HL-60/S4 treated with phorbol 12-myristate 13-acetate at 8.2 ng/mL for 4 days and 3 days (cell line): ENCODE data around the gene NOSTRIN.
"Not testable (repeated sequence)": the region's sequence is repeated elsewhere in the genome, so short reads cannot be mapped to it uniquely, and the experiment has no call there.

Experiments used
- in situ Hi-C: fragments of 300-500 bp; cut with MboI; formaldehyde crosslinking; loops from 2 replicates; pipeline ENCODE4 v1.15.0; 2022; ENCODE audit warnings: low sequenced_read_pairs

Gene NOSTRIN

GRCh38 chr2:168801961-168802858 is at the start of gene NOSTRIN:
Gene NOSTRIN, plus strand, starts transcription at chr2:168802637. Its CDS starts 10 bp downstream, at chr2:168802647.
- in situ Hi-C loops, result no loop called here

DNA sequence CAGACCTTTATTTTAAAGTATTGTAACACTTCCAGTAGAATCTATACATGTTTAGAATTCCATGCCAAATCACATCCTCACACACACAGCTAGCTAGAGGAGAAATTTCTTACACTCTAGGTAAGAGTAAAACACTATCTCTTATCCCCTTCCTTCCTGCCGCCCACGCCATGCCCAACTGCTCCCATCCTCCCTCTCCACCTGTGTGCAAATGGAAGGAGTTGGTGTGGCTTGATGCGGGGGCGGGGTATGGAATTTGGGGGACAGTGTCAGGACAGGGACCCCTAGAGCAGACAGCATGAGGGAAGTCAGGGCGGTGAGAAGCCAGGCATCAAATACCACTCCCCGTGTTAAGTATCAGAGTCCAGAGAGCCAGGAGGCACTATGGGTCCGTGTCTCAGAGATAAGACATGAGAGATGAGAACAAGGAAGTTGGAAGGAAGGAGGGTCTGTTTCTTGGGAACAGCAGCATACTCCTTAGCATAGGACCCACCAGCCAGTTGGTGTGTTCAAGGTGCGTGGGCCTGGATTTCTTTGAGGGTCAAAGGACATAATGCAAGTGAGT is 48.6 kb upstream of the NOSTRIN start:
- in situ Hi-C loops, result no loop called here

- in situ Hi-C loops, result no loop called here
Measured at GRCh38 chr2:168757223-168757622, 45.2 kb upstream of the NOSTRIN start.

DNA sequence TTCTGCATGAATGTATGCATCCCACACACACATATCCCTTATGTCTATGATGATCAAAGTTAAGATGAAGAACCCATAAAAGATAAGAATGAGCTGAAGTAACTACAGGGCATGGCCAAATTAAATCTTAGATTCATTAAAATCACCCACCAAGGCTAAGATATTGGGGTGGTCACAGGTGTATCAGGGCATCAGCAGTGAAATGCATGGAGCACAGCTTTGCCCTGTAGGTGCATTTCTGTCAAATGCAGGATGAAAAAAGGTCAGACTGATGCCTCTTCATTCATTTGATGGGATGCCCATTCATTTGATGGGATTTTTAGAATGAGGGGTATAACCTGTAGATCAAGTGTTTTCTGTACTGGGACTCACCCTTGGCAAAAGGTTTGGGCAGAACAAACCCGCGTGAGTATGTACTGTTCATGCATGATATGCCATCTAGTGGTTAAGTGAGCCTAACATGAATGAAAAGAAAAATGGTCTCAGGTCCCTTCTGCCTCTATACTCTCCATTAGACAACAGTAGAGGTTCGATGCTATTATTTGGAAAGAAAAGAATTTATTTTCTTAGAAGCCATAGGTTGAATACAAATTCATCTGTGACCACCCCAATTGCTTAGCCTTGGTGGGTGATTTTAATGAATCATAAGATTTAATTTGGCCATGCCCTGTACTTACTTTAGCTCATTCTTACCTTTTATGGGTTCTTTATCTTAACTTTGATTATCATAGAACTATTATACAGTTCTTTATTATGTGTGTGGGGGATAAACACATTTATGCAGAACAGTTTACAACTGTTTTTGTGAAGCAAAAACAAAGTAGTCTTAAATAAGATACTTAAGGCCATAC is 43.2 kb upstream of the NOSTRIN start:
- in situ Hi-C loops, result no loop called here

- in situ Hi-C loops, result no loop called here
Measured at GRCh38 chr2:168765401-168765800, 37.0 kb upstream of the NOSTRIN start.

GRCh38 chr2:168766600-168766999 is 35.8 kb upstream of the NOSTRIN start:
- in situ Hi-C loops, result no loop called here

DNA sequence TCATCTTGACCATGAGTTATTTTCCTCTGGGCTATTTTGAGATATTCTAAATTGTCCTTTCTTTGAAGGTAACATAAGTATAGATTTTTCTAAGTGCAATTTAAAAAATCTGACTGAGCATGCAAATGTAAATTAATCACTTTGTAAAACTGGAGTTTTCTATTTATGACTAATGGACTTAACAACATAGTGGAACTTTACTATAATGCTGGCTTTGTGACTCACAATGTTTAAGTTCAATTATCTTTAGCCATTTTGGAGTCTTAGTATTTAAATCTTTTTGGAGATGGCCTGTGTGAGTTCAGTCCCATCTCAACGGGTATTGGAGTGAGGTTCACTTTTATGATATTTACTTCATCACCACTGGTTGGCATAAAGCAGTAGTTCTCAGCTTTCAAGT is 35.2 kb upstream of the NOSTRIN start:
- in situ Hi-C loops, result no loop called here

DNA sequence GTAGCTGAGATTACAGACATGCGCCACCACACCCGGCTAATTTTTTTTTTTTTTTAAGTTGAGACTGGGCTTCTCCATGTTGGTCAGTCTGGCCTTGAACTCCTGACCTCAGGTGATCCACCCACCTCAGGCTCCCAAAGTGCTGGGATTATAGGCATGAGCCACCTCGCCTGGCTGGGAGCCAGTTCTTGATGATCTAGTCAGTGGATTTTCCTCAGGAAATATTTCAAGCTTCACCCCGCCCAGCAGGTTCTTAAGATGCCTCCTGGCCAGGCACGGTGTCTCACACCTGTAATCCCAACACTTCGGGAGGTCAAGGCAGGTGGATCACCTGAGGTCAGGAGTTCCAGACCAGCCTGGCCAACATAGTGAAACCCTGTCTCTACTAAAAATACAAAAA is 34.1 kb upstream of the NOSTRIN start:
- in situ Hi-C loops, result not testable (repeated sequence)

DNA sequence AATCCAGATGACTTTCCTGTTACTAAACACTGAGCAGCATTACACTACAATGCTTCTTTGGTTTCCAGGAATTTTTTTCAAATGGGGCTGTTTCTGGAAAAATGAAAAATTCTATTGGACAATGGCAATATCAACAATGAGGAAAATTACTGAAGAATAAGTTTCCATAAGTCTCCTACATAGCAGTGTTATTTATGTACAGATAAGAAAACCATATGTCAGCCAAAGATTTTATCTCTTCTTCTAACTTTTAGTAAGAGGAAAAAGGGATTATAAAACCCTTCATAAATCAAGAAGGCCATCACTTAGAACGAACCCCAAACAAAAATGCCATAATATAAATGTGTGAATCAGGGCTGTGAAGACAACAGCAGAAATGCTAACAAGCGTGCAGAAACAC is 31.6 kb upstream of the NOSTRIN start:
- in situ Hi-C loops, result no loop called here

GRCh38 chr2:168772704-168773103 is 29.7 kb upstream of the NOSTRIN start:
- in situ Hi-C loops, result no loop called here

GRCh38 chr2:168773128-168773527 is 29.3 kb upstream of the NOSTRIN start:
- in situ Hi-C loops, result no loop called here

DNA sequence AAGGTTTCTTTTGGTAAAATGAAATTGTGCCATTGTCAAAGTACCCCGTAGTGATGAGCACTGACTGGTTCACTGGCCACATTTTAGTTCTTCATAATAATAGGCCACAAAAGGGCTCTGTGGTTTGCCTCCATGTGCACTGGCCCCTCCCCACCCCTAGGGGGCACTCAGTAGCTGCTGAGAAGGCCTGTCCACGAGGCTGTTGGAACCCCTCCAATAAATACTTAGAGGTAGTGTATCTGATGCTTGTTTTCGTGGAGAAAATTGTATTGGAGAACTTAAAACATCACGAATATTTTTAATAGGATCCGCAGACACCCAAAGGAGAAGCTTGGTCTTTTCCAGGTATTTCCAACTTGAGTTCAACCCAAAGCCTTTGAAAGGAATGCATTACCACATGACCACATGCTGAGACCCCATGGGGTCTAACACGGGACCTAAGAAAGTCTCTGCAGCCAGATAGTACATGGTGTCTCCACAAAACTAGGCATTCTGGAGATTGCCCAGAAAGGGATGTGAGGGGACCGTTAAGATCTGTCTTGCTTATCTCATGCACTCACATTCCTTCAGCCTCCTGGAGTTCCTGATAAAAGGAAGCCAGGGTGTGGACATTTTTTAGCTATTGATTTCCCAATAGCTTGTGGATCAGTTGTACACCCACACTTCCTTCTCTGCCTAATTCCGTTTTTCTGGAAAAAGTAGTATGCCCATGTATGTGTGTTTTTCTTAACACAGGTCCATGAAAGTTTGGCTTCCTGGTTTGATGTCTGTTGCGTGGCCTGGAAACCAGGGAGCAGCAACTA is 28.5 kb upstream of the NOSTRIN start:
- in situ Hi-C loops, result no loop called here

GRCh38 chr2:168775837-168776236 is 26.6 kb upstream of the NOSTRIN start:
- in situ Hi-C loops, result no loop called here

DNA sequence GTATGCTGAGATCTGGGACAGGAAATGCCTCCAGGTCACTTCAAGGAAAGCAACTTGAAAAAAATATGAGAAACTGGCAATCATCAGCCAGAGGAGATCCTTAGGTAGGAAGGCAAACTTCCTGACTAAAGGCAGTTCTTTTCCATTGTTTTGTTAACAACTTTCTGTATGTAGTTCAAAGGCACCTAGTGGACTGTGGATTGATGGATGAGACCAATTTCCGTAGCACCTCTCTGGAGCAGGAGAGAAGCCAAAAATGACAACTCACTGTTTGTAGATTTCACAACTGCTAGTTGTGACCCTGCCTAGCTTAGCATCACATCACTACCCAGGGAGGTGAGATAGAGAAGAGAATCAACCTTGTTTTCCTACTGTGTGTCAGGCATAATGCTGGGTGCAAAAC is 21.8 kb upstream of the NOSTRIN start:
- in situ Hi-C loops, result no loop called here

DNA sequence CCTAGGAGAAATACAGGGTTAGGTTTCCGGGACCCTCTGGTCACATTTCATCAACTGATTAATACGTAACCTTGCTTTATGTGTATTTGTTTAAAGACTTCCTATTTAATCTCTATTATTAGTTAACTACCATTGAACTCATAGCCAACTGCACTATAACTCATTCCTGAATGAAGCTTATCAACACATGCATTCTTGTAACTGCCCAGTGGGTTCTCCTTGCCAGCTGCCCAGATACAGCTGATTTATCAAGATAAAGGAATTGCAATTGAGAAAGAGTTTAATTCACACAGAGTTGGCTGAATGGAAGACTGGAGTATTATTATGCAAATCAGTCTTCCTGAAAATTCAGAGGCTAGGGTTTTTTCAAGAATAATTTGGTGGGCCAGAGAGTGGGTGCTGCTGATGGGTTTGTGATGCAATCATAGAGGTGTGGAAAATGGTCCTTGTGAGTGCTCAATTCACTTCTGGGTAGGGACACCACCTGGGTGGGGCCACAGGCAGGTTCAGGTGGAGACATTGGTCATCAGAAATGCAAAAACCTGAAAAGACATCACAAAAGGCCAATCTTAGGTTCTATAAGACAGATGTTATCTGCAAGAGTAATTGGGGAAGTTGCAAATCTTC is 21.1 kb upstream of the NOSTRIN start:
- in situ Hi-C loops, result no loop called here

GRCh38 chr2:168782271-168782670 is 20.2 kb upstream of the NOSTRIN start:
- in situ Hi-C loops, result no loop called here

DNA sequence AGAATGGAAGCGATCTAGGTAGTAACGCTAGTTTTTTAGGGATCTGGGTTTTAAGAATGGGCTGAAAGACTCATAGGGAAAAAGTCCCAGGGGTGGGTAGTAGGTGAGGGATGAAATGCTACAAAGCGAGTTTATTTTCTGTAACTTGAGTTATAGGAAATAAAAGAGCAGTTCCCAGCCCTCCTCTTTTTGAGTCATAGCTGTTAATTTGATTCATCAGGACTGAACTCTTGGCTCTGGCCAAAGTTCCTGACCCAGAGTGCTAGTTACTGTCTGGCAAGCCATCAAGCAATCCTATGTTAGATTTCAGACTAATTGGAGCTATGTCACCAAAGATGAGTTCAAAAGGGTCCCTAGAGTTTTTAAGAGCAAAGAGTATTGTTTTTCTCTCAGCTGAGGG is 17.4 kb upstream of the NOSTRIN start:
- in situ Hi-C loops, result no loop called here

DNA sequence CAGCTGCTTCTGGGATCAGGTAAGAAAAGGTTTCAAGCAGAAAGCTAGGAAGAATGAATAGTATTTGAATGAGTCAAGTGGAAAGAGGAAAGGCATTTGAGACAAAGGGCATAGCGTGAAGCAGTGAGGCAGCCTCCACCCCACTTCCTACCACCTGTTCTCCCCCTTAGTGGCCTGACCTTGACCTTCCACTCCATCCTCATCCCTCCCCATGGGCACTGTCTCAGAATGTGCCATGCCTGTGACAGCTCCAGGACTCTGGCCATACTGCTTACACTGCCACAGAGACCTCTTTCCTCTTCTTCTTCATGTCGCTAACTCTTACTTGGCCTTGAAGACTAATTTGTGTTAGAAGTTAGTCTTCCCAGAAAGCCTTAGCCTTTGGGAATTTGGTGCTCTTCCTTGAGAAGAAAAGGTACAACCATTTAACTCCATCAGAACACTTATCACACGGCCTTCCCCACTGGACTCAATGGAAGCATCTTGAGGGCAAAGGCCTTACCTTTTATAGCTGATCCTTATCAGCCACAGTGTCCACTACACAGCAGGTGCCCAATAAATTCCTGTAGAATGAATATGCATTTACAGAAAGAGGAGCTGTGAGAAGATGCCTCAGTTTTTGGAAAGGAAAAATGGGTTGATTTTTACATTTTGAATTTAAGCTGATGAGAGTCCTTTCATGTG is 15.2 kb upstream of the NOSTRIN start:
- in situ Hi-C loops, result no loop called here

- in situ Hi-C loops, result no loop called here
Measured at GRCh38 chr2:168787782-168788376, 14.6 kb upstream of the NOSTRIN start.
